Panc1 (cell line): Measurements from ENCODE around the gene ZNF8. TPM values are rescaled to one million over a fixed set of nuclear protein-coding genes. Genes with fewer than 3 reads are reported as not detected.

Source experiments
- ATAC-seq: fragments of 200-7000 bp; cut with Tn5 transposase; 2 replicates; pipeline ENCODE4 v1.9.1; 2020; ENCODE audit warnings: mild to moderate bottlenecking, moderate library complexity
- BruUV-seq: library from RNA; stranded (reverse); fragments of 400-500 nt; replicated peaks from 2 replicates; lab custom pipeline; 2021; lab: Mats Ljungman, UMichigan
- CTCF ChIA-PET: fragments of 300-600 bp; sonication (Branson Sonifier 250); formaldehyde crosslinking; loops from one replicate; lab custom pipeline; 2022; ENCODE audit warnings: antibody characterized with exemption; lab: Charles Lee
- POLR2A ChIA-PET: fragments of 300-600 bp; sonication (Branson Sonifier 250); formaldehyde crosslinking; loops from one replicate; lab custom pipeline; 2022; ENCODE audit warnings: antibody characterized with exemption; lab: Charles Lee
- DNase-seq: peaks from one replicate; pipeline ENCODE4 v3.0.0-alpha.2; 2010; ENCODE audit warnings: low read depth, low spot score
- H3K27ac ChIP-seq: 2 replicates; pipeline ENCODE4 v1.5.1; 2011; ENCODE audit warnings: mild to moderate bottlenecking, low read length, inconsistent platforms
- H3K27me3 ChIP-seq: fragments of 200-500 bp; sonication (Bioruptor generic); 2 replicates; pipeline ENCODE4 v1.6.0; 2014; ENCODE audit warnings: low read length, inconsistent platforms; ENCODE audit not compliant: control insufficient read depth, insufficient read depth
- H3K36me3 ChIP-seq: fragments of 200-500 bp; sonication (Bioruptor generic); 2 replicates; pipeline ENCODE4 v1.5.1; 2014; ENCODE audit warnings: inconsistent platforms, mild to moderate bottlenecking, low read length, moderate library complexity; ENCODE audit not compliant: control insufficient read depth, insufficient read depth
- H3K4me1 ChIP-seq: 2 replicates; pipeline ENCODE4 v1.5.1; 2011; ENCODE audit warnings: inconsistent platforms, mild to moderate bottlenecking, low read length, moderate library complexity; ENCODE audit not compliant: control insufficient read depth, insufficient read depth
- H3K4me3 ChIP-seq, 2 experiments: 2 replicates each; pipeline ENCODE4 v1.5.1; 2011 to 2012; ENCODE audit warnings: low read depth in 2 of 2, low read length in 2 of 2, mild to moderate bottlenecking in 2 of 2, inconsistent platforms in 1 of 2, moderate library complexity in 1 of 2
- H3K9me3 ChIP-seq: fragments of 200-500 bp; sonication (Bioruptor generic); 2 replicates; pipeline ENCODE4 v1.5.1; 2014; ENCODE audit warnings: low read depth, mild to moderate bottlenecking, inconsistent platforms, low read length, moderate library complexity; ENCODE audit not compliant: control insufficient read depth, insufficient read depth
- CTCF ChIP-seq: fragments of 450-650 bp; IDR thresholded peaks from 2 replicates; pipeline ENCODE4 v1.5.1; 2017; ENCODE audit warnings: mild to moderate bottlenecking
- POLR2AphosphoS5 ChIP-seq: IDR thresholded peaks from 2 replicates; pipeline ENCODE4 v1.6.1; 2012; ENCODE audit warnings: mild to moderate bottlenecking, low read depth, low read length, moderate library complexity
- REST ChIP-seq, 2 experiments: IDR thresholded peaks; 2 replicates each; pipeline ENCODE4 v1.6.1; 2011 to 2012; ENCODE audit warnings: low read depth in 2 of 2, control low read depth in 1 of 2, low read length in 1 of 2, mild to moderate bottlenecking in 1 of 2, moderate library complexity in 1 of 2; ENCODE audit not compliant: insufficient read depth in 1 of 2
- SIN3A ChIP-seq: IDR thresholded peaks from 2 replicates; pipeline ENCODE4 v1.6.1; 2012; ENCODE audit warnings: low read depth, mild to moderate bottlenecking, low read length, moderate library complexity, borderline replicate concordance; ENCODE audit not compliant: insufficient read depth
- TCF7L2 ChIP-seq: IDR thresholded peaks from 2 replicates; pipeline ENCODE4 v1.6.1; 2011; ENCODE audit warnings: mild to moderate bottlenecking, low read depth, low read length, inconsistent platforms
- in situ Hi-C: cut with HindIII; loops from 2 replicates; pipeline ENCODE4 v1.10.0; 2016; ENCODE audit warnings: low sequenced_read_pairs, low pct_unique_long_range_greater_than_20kb
- intact Hi-C: fragments of 100-400 bp; cut with micrococcal nuclease; formaldehyde crosslinking; loops from one replicate; pipeline ENCODE4 v1.10.0; 2022; ENCODE audit not compliant: unreplicated experiment
- total RNA-seq: library from RNA; stranded (reverse); gene quantifications from one replicate; pipeline ENCODE4 v1.2.1, GENCODE V29; 2021; ENCODE audit not compliant: unreplicated experiment

Gene ZNF8
- total RNA-seq, 1 experiment from 2014 or later = 12.6 TPM

- in situ Hi-C loops (no loop called here), intact Hi-C loops (loop anchor here (5.0 kb wide), 1 partner anchor 60 kb away; the partner anchor contains the start of gene RPS5)
- DNase-seq (peak; percentile 88), ATAC-seq (peak; percentile 97)
- BruUV-seq = TSS peak; percentile 91
- Histone ChIP-seq H3K36me3 (no peaks in the 10 kb centered on the region; the same call in 1 of the 2 replicates), H3K9me3 (no peaks in the 10 kb centered on the region), H3K27me3 (no peaks in the 10 kb centered on the region), H3K27ac (peak within 1 kb of the TSS; percentile 90), H3K4me1 (peaks cover 23% of the 10 kb centered on the region), H3K4me3 (peak within 1 kb of the TSS; percentile 74 to 89)
- ChIA-PET CTCF (interaction anchor here (0.7 to 1.0 kb wide), 2 partner anchors 156 to 234 kb away, joined by 3 to 6 read pairs; no protein-coding TSS in a partner anchor), POLR2A (interaction anchor here (0.6 kb wide), 1 partner anchor 1357 kb away, joined by 5 read pairs; no protein-coding TSS in a partner anchor)
- TF ChIP-seq CTCF (no peak), POLR2AphosphoS5 (peak; percentile 94), SIN3A (peak; percentile 91; the same call in 1 of the 2 replicates), REST (IDR thresholded peaks at IDR 0.05; ENCODE audit: insufficient read depth in 1 of 2, low read depth in 2 of 2, low read length in 1 of 2) (peak in 1 of 2 experiments; percentile 79; a peak in 2 of 4 replicates), TCF7L2 (peak; percentile 87)
These were observed 48.4 kb downstream of the ZNF8 start, which contains the start of gene ZSCAN22 for GRCh38 chr19:58326914-58327726. Gene ZSCAN22, plus strand, starts transcription at chr19:58326994. Its CDS starts 7,809 bp downstream, at chr19:58334803.

GRCh38 chr19:58328999-58329398 is 50.2 kb downstream of the ZNF8 start:
- no peaks in the 10 kb centered on the region for H3K9me3 ChIP-seq
- no peaks in the 10 kb centered on the region; the same call in 1 of the 2 replicates for H3K36me3 ChIP-seq
- DNase-seq = no peak
- CTCF ChIA-PET = no interaction called here
- H3K4me3 ChIP-seq = no peak overlapping the region
- intact Hi-C loops = loop anchor here (5.0 kb wide), 1 partner anchor 58 kb away; the partner anchor contains the start of gene RPS5
- no TSS peak for BruUV-seq
- ATAC-seq = no peak
- H3K4me1 ChIP-seq = peaks cover 23% of the 10 kb centered on the region
- TF ChIP-seq REST (IDR thresholded peaks at IDR 0.05; ENCODE audit: insufficient read depth in 1 of 2, low read depth in 2 of 2, low read length in 1 of 2) (no peak), TCF7L2 (no peak), SIN3A (no peak), CTCF (no peak), POLR2AphosphoS5 (no peak)
- POLR2A ChIA-PET = no interaction called here
- in situ Hi-C loops = no loop called here
- H3K27me3 ChIP-seq = no peaks in the 10 kb centered on the region
- no peak overlapping the region for H3K27ac ChIP-seq
